HCT116 (cell line): ENCODE data around the gene AKR1B1.
A peak's percentile ranks its signal among the peaks of the same experiment; 100 is the strongest.

Source experiments
- CTCF ChIP-seq, 3 experiments: fragments of 200-600 bp in 1 of 3; sonication (generic) in 1 of 3; IDR thresholded peaks in 2 of 3; conservative IDR thresholded peaks in 1 of 3; 2 replicates each; pipeline ENCODE4 v1.5.1; 2012 to 2017; ENCODE audit warnings: low read depth in 2 of 3, low read length in 2 of 3, antibody characterized with exemption in 1 of 3, borderline replicate concordance in 1 of 3, control low read depth in 1 of 3, mild to moderate bottlenecking in 1 of 3, mixed read lengths in 1 of 3, mixed run types in 1 of 3, moderate library complexity in 1 of 3; ENCODE audit not compliant: insufficient read depth in 1 of 3
- EZH2 ChIP-seq: fragments of 200-600 bp; sonication (generic); IDR thresholded peaks from 2 replicates; pipeline ENCODE4 v1.6.1; 2017; ENCODE audit warnings: antibody characterized with exemption, mixed run types
- EZH2phosphoT487 ChIP-seq: fragments of 200-600 bp; IDR thresholded peaks from 2 replicates; pipeline ENCODE4 v1.6.1; 2018; ENCODE audit warnings: antibody characterized with exemption, borderline replicate concordance
- POLR2A ChIP-seq: IDR thresholded peaks from 2 replicates; pipeline ENCODE4 v1.7.0; 2011; ENCODE audit warnings: borderline replicate concordance; ENCODE audit not compliant: insufficient read depth, insufficient read length; ENCODE audit errors: extremely low read depth
- RAD21 ChIP-seq: IDR thresholded peaks from 2 replicates; pipeline ENCODE4 v1.6.1; 2012; ENCODE audit warnings: low read depth, mild to moderate bottlenecking
- REST ChIP-seq: IDR thresholded peaks from 2 replicates; pipeline ENCODE4 v1.6.1; 2012; ENCODE audit warnings: low read depth
- SIN3A ChIP-seq: IDR thresholded peaks from 2 replicates; pipeline ENCODE4 v1.6.1; 2012; ENCODE audit warnings: low read depth
- SRF ChIP-seq: IDR thresholded peaks from 2 replicates; pipeline ENCODE4 v1.6.1; 2012; ENCODE audit warnings: low read depth
- YY1 ChIP-seq: IDR thresholded peaks from 2 replicates; pipeline ENCODE4 v1.6.1; 2011; ENCODE audit warnings: low read length, low read depth, moderate library complexity, mild to moderate bottlenecking; ENCODE audit not compliant: insufficient replicate concordance; ENCODE audit errors: extremely low read depth

- TF ChIP-seq YY1 (no peak), EZH2phosphoT487 (no peak), CTCF (IDR thresholded peaks at IDR 0.05 in 2 of 3, conservative IDR thresholded peaks at IDR 0.05 in 1 of 3; ENCODE audit: borderline replicate concordance in 1 of 3, insufficient read depth in 1 of 3, low read depth in 2 of 3, low read length in 2 of 3) (peak in 2 of 3 experiments; percentile 5 to 23; a peak in 2 of 6 replicates), POLR2A (no peak), EZH2 (no peak), RAD21 (no peak), REST (no peak), SRF (no peak), SIN3A (no peak)
Measured at GRCh38 chr7:134458341-134458805, 527 bp downstream of the AKR1B1 start.
